Esophagus squamous epithelium (tissue), 5 donors: Measurements from ENCODE around the gene ZNF107. TPM values are rescaled to one million over a fixed set of nuclear protein-coding genes. Genes with fewer than 3 reads are reported as not detected.
"Not testable (repeated sequence)": the region's sequence is repeated elsewhere in the genome, so short reads cannot be mapped to it uniquely, and the experiment has no call there.

Experiments
- DNase-seq: peaks from one replicate; lab custom pipeline; 2025; lab: John Stamatoyannopoulos, UW
- H3K27ac ChIP-seq, 4 donors: fragments of 200-600 bp; sonication (generic); one replicate each; pipeline ENCODE4 v1.5.1; 2016 to 2019; ENCODE audit warnings: mild to moderate bottlenecking in 1 of 4
- H3K27me3 ChIP-seq, 4 donors: fragments of 200-600 bp; sonication (generic); 1 replicate in 3 of 4; 2 replicates in 1 of 4; pipeline versions ENCODE4 v1.5.1 to v1.6.0; 2017 to 2021; ENCODE audit warnings: antibody characterized with exemption in 1 of 4
- H3K36me3 ChIP-seq, 3 donors: fragments of 200-600 bp; sonication (generic); one replicate each; pipeline ENCODE4 v1.5.1; 2016 to 2019
- H3K4me1 ChIP-seq, 3 donors: fragments of 200-600 bp; sonication (generic); one replicate each; pipeline ENCODE4 v1.5.1; 2017 to 2019
- H3K4me3 ChIP-seq, 4 donors: fragments of 200-600 bp; sonication (generic); 1 replicate in 3 of 4; 2 replicates in 1 of 4; pipeline ENCODE4 v1.5.1; 2016 to 2019; ENCODE audit warnings: mild to moderate bottlenecking in 2 of 4, moderate library complexity in 1 of 4
- H3K9me3 ChIP-seq, 3 donors: fragments of 200-600 bp; sonication (generic); one replicate each; pipeline ENCODE4 v1.5.1; 2016 to 2019
- POLR2A ChIP-seq, 4 donors: fragments of 450-650 bp; IDR thresholded peaks; one replicate each; pipeline ENCODE4 v1.6.1; 2017; ENCODE audit warnings: antibody characterized with exemption in 4 of 4, mild to moderate bottlenecking in 4 of 4, moderate library complexity in 3 of 4
- WGBS, 2 donors: methylation state at CpG; one replicate each; pipeline ENCODE4 v1.1.5; 2018; 5-methylcytosine and 5-hydroxymethylcytosine counted together
- intact Hi-C: fragments of 100-400 bp; cut with DNase I; formaldehyde crosslinking; loops from one replicate; pipeline ENCODE4 v1.15.0; 2022
- total RNA-seq, 4 donors: library from RNA; depleted of rRNA; stranded (reverse); fragments of >200 nt; gene quantifications; one replicate each; pipeline ENCODE4 v1.1.0, GENCODE V29; 2016
- TF ChIP-seq, protein P1 (sequence below), 6 experiments: fragments of 450-650 bp in 4 of 6; fragments of 200-600 bp in 2 of 6; sonication (generic) in 2 of 6; IDR thresholded peaks; one replicate each; pipeline ENCODE4 v1.5.1; 2016 to 2019; ENCODE audit warnings: antibody characterized with exemption in 6 of 6, mild to moderate bottlenecking in 4 of 6, moderate library complexity in 4 of 6
- donor health status: DM: yes; HTN: yes; CAD: no.

The ZNF107 gene
- total RNA-seq, 4 donors from 2014 or later = 3.3 to 6.5 (median 4.6) TPM

DNA sequence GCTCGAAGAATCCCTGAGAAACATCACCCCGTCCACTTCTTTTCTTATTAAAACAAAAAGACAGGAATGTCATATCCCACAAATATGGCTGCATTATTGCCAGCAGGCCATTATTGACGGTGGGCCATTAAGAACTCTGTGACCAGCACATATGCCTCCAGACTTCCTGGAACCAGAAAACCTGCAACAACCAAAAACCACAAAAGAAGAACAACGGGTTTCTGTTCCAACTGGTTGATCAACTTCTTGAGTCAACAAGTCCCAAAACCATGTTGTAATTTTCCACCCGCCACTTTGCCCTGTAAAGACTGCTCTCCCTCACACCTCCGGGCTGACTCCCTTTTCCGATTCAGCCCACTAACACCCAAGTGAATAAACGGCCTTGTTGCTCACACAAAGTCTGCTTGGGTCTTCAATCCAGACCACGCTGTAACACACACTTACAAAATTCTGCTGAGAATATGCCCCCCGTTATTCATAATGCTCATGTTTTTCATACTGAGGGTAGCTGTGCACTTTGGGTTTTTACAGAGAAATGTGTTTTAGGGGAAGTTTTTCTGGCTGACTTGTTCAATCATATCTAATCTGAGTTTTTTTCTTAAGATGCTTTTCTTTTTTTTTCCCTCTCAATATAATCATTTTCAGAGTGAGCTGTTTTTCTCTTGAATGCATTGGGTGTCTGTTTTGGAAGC is 20.7 kb downstream of the ZNF107 start:
- peaks cover 17 to 82% (median 17%) of the 10 kb centered on the region in 3 donors for H3K36me3 ChIP-seq
- WGBS, 2 donors = 46 to 73% methylated on average over 10 of the region's 10 CpGs
- TF ChIP-seq, protein P1, sequence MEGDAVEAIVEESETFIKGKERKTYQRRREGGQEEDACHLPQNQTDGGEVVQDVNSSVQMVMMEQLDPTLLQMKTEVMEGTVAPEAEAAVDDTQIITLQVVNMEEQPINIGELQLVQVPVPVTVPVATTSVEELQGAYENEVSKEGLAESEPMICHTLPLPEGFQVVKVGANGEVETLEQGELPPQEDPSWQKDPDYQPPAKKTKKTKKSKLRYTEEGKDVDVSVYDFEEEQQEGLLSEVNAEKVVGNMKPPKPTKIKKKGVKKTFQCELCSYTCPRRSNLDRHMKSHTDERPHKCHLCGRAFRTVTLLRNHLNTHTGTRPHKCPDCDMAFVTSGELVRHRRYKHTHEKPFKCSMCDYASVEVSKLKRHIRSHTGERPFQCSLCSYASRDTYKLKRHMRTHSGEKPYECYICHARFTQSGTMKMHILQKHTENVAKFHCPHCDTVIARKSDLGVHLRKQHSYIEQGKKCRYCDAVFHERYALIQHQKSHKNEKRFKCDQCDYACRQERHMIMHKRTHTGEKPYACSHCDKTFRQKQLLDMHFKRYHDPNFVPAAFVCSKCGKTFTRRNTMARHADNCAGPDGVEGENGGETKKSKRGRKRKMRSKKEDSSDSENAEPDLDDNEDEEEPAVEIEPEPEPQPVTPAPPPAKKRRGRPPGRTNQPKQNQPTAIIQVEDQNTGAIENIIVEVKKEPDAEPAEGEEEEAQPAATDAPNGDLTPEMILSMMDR (IDR thresholded peaks at IDR 0.05) = no peak
- no peak for TF ChIP-seq POLR2A (IDR thresholded peaks at IDR 0.05)

DNA sequence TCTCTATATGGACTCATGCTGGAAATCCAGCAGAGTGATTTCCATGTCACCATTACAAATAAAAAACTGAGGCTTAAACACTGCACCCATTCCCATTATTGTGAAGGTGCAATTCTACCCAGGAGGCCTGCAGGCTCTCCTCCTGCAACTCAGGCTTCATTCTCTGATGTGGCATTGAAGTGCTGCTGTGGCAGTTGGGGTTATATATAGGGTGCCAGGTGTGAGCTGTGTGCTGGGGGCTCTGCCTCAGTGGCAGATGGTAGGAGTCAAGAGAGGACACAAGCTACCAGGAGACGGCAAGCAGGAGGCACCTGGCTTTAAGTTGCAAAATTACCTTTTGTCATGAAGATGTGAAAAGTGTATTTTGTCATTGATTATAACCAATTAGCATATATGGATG is 21.3 kb downstream of the ZNF107 start:
- H3K4me1 ChIP-seq = peaks cover 9 to 45% (median 13%) of the 10 kb centered on the region in 3 donors
- 87 to 100% methylated on average over 1 of the region's 1 CpG for WGBS, 2 donors
- H3K27ac ChIP-seq = peak overlapping the region in 3 of 4 donors; percentile 3 to 83 (median 80)
- H3K9me3 ChIP-seq = peaks cover 0 to 9% (median 0%) of the 10 kb centered on the region in 3 donors
- DNase-seq = no peak
- H3K36me3 ChIP-seq = peaks cover 14 to 82% (median 17%) of the 10 kb centered on the region in 3 donors
- H3K27me3 ChIP-seq = no peaks in the 10 kb centered on the region
- intact Hi-C loops = no loop called here
- TF ChIP-seq POLR2A (IDR thresholded peaks at IDR 0.05) = no peak
- TF ChIP-seq, protein P1 (IDR thresholded peaks at IDR 0.05) = no peak
- no peak overlapping the region for H3K4me3 ChIP-seq

More for the DNA sequence above, 20.7 kb downstream of the ZNF107 start:
- intact Hi-C loops = no loop called here
- Histone ChIP-seq H3K27me3 (no peaks in the 10 kb centered on the region), H3K9me3 (peaks cover 0 to 9% (median 0%) of the 10 kb centered on the region in 3 donors), H3K4me3 (no peak overlapping the region), H3K27ac (peak overlapping the region; percentile 53 to 83 (median 74)), H3K4me1 (peaks cover 9 to 45% (median 13%) of the 10 kb centered on the region in 3 donors)
- DNase-seq = no peak

DNA sequence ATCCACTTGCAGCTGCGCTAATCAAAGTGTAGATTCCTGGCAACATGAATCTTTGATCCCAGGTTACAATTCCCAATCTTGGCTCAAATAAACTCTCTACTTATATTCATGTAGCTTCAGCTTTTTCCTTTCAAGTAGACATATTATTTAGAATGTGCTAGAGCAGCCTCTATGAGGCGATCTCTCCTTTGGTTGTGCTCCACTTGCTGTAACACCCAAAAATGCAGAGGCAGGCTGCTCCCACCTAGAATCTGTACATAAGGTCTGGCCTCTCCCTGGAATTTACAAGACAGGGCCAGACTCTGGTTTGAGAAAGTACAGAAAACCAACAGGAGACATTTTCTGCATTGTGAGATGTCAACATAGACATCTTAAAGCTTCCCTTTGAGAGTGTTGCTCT is 23.1 kb downstream of the ZNF107 start:
- intact Hi-C loops = no loop called here
- Histone ChIP-seq H3K27ac (no peak overlapping the region), H3K36me3 (peaks cover 7 to 75% (median 13%) of the 10 kb centered on the region in 3 donors), H3K4me1 (peaks cover 9 to 37% (median 13%) of the 10 kb centered on the region in 3 donors), H3K9me3 (peaks cover 0 to 4% (median 0%) of the 10 kb centered on the region in 3 donors), H3K4me3 (no peak overlapping the region), H3K27me3 (no peaks in the 10 kb centered on the region)
- WGBS, 2 donors = 91 to 98% methylated on average over 2 of the region's 2 CpGs
- no peak for DNase-seq
- TF ChIP-seq, protein P1 (IDR thresholded peaks at IDR 0.05) = no peak
- TF ChIP-seq POLR2A (IDR thresholded peaks at IDR 0.05) = no peak

- Histone ChIP-seq H3K9me3 (peaks cover 0 to 12% (median 0%) of the 10 kb centered on the region in 3 donors), H3K4me1 (peaks cover 1 to 14% (median 6%) of the 10 kb centered on the region in 3 donors), H3K4me3 (no peak overlapping the region), H3K27me3 (no peaks in the 10 kb centered on the region), H3K36me3 (peaks cover 7 to 73% (median 8%) of the 10 kb centered on the region in 3 donors), H3K27ac (no peak overlapping the region)
- TF ChIP-seq, protein P1 (IDR thresholded peaks at IDR 0.05) = no peak
- TF ChIP-seq POLR2A (IDR thresholded peaks at IDR 0.05) = no peak
- intact Hi-C loops = no loop called here
- DNase-seq = no peak
These were observed 25.9 kb downstream of the ZNF107 start for GRCh38 chr7:64691831-64692230.

DNA sequence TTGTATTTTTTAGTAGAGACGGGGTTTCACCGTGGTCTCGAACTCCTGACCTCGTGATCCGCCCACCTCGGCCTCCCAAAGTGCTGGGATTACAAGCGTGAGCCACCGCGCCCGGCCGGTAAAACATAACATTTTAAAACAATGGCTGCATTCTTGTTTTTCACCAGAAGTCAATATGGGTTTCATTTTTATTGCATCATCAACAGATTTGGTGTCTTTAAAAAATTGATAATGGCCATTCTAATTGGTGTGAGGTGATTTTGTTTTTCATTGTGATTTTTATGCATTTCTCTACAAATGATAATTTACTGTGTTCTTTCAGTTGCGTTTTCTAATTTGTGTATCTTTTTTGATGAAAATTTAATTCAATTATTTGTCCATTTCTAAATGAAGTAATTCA is 31.9 kb downstream of the ZNF107 start:
- peaks cover 7 to 86% (median 8%) of the 10 kb centered on the region in 3 donors for H3K36me3 ChIP-seq
- 98% methylated on average over 12 of the region's 12 CpGs for WGBS, 2 donors
- DNase-seq, H3K4me3 ChIP-seq, H3K4me1 ChIP-seq, intact Hi-C loops, H3K27ac ChIP-seq, H3K27me3 ChIP-seq: not testable (repeated sequence)
- H3K9me3 ChIP-seq = peaks cover 0 to 53% (median 23%) of the 10 kb centered on the region in 3 donors
